DOHH2 (cell line): Measurements from ENCODE around the gene PNP.
"Not testable (repeated sequence)": the region's sequence is repeated elsewhere in the genome, so short reads cannot be mapped to it uniquely, and the experiment has no call there.

ENCODE experiments used
- H3F3A ChIP-seq: fragments of 200-600 bp; sonication (generic), shearing (Covaris generic); 2 replicates; pipeline ENCODE4 v1.6.0; 2016; ENCODE audit warnings: antibody characterized with exemption, mild to moderate bottlenecking; ENCODE audit not compliant: control insufficient read depth, insufficient read depth
- H3K27ac ChIP-seq: fragments of 200-600 bp; sonication (generic); 2 replicates; pipeline ENCODE4 v1.5.1; 2014; ENCODE audit warnings: low read depth, mild to moderate bottlenecking, low read length, moderate library complexity
- H3K27me3 ChIP-seq: fragments of 200-600 bp; sonication (generic); 2 replicates; pipeline ENCODE4 v1.6.1; 2014; ENCODE audit warnings: mild to moderate bottlenecking, low read length, mixed read lengths; ENCODE audit not compliant: control insufficient read depth
- H3K36me3 ChIP-seq: fragments of 200-600 bp; sonication (generic); 2 replicates; pipeline ENCODE4 v1.6.1; 2014; ENCODE audit warnings: mild to moderate bottlenecking, low read length, moderate library complexity, mixed read lengths; ENCODE audit not compliant: control insufficient read depth
- H3K4me1 ChIP-seq: fragments of 200-600 bp; sonication (generic); 2 replicates; pipeline ENCODE4 v1.6.1; 2014; ENCODE audit warnings: mild to moderate bottlenecking, low read length, mixed read lengths; ENCODE audit not compliant: control insufficient read depth
- H3K4me2 ChIP-seq: fragments of 200-600 bp; sonication (generic); 2 replicates; pipeline ENCODE4 v1.6.0; 2014; ENCODE audit warnings: mild to moderate bottlenecking, low read length, moderate library complexity
- H3K4me3 ChIP-seq: fragments of 200-600 bp; sonication (generic); 2 replicates; pipeline ENCODE4 v1.5.1; 2014; ENCODE audit warnings: mild to moderate bottlenecking, low read length, mixed read lengths
- H3K79me2 ChIP-seq: fragments of 200-600 bp; sonication (generic); 2 replicates; pipeline ENCODE4 v1.6.1; 2014; ENCODE audit warnings: mild to moderate bottlenecking, low read length, mixed read lengths; ENCODE audit not compliant: control insufficient read depth
- H3K9me2 ChIP-seq: fragments of 200-600 bp; sonication (generic); replicated peaks from 2 replicates; pipeline ENCODE4 v1.6.1; 2014; ENCODE audit warnings: mild to moderate bottlenecking, low read length, mixed read lengths; ENCODE audit not compliant: control insufficient read depth
- H3K9me3 ChIP-seq: fragments of 200-600 bp; sonication (generic); 2 replicates; pipeline ENCODE4 v1.6.1; 2014; ENCODE audit warnings: antibody characterized with exemption, low read length, mixed read lengths; ENCODE audit not compliant: control insufficient read depth, insufficient read depth
- H4K20me1 ChIP-seq: fragments of 200-600 bp; sonication (generic); 2 replicates; pipeline ENCODE4 v1.6.0; 2014; ENCODE audit warnings: low read depth, mild to moderate bottlenecking, antibody characterized with exemption, low read length, moderate library complexity; ENCODE audit not compliant: control insufficient read depth, insufficient read depth
- CTCF ChIP-seq: fragments of 200-600 bp; sonication (generic); IDR thresholded peaks from one replicate; pipeline ENCODE4 v1.5.1; 2014; ENCODE audit warnings: antibody characterized with exemption, mild to moderate bottlenecking, low read depth, low read length; ENCODE audit not compliant: poor library complexity, severe bottlenecking
- EZH2phosphoT487 ChIP-seq: fragments of 200-600 bp; sonication (generic); IDR thresholded peaks from 2 replicates; pipeline ENCODE4 v1.6.1; 2017; ENCODE audit warnings: borderline replicate concordance, mild to moderate bottlenecking, antibody characterized with exemption, low read length, moderate library complexity, mixed read lengths

Gene PNP

GRCh38 chr14:20440465-20440864 is 28.7 kb upstream of the PNP start:
- no peak overlapping the region for H3K4me2 ChIP-seq
- no peak for TF ChIP-seq CTCF
- no peak for TF ChIP-seq EZH2phosphoT487
- no peaks in the 10 kb centered on the region for H3K27me3 ChIP-seq
- peaks cover 27% of the 10 kb centered on the region for H3K4me1 ChIP-seq
- H4K20me1 ChIP-seq = no peaks in the 10 kb centered on the region
- peaks cover 7% of the 10 kb centered on the region; the same call in 1 of the 2 replicates for H3F3A ChIP-seq
- no peak overlapping the region for H3K4me3 ChIP-seq
- no peak overlapping the region for H3K27ac ChIP-seq
- no peaks in the 10 kb centered on the region for H3K9me3 ChIP-seq
- no peaks in the 10 kb centered on the region for H3K79me2 ChIP-seq
- no peaks in the 10 kb centered on the region for H3K9me2 ChIP-seq
- H3K36me3 ChIP-seq = peaks cover 9% of the 10 kb centered on the region

- no peaks in the 10 kb centered on the region for H4K20me1 ChIP-seq
- H3K36me3 ChIP-seq = peaks cover 13% of the 10 kb centered on the region
- H3K27me3 ChIP-seq = no peaks in the 10 kb centered on the region
- H3K4me1 ChIP-seq = peaks cover 31% of the 10 kb centered on the region
- no peak overlapping the region for H3K27ac ChIP-seq
- no peak overlapping the region for H3K4me2 ChIP-seq
- no peak overlapping the region for H3K4me3 ChIP-seq
- TF ChIP-seq CTCF (no peak), EZH2phosphoT487 (no peak)
- peaks cover 7% of the 10 kb centered on the region; the same call in 1 of the 2 replicates for H3F3A ChIP-seq
- no peaks in the 10 kb centered on the region for H3K9me2 ChIP-seq
- no peaks in the 10 kb centered on the region for H3K79me2 ChIP-seq
- no peaks in the 10 kb centered on the region for H3K9me3 ChIP-seq
Observed at GRCh38 chr14:20440882-20441281, 28.3 kb upstream of the PNP start.

GRCh38 chr14:20441461-20441860 is 27.7 kb upstream of the PNP start:
- H4K20me1 ChIP-seq = no peaks in the 10 kb centered on the region
- H3K4me3 ChIP-seq = no peak overlapping the region
- H3K9me3 ChIP-seq = no peaks in the 10 kb centered on the region
- no peaks in the 10 kb centered on the region for H3K27me3 ChIP-seq
- H3K4me2 ChIP-seq = no peak overlapping the region
- H3K79me2 ChIP-seq = no peaks in the 10 kb centered on the region
- peaks cover 32% of the 10 kb centered on the region for H3K4me1 ChIP-seq
- peaks cover 7% of the 10 kb centered on the region; the same call in 1 of the 2 replicates for H3F3A ChIP-seq
- H3K36me3 ChIP-seq = peaks cover 19% of the 10 kb centered on the region
- no peak overlapping the region for H3K27ac ChIP-seq
- H3K9me2 ChIP-seq = no peaks in the 10 kb centered on the region
- TF ChIP-seq CTCF = no peak
- TF ChIP-seq EZH2phosphoT487 = no peak

- H3K27ac ChIP-seq = not testable (repeated sequence)
- H3K4me1 ChIP-seq = peaks cover 22% of the 10 kb centered on the region
Observed at GRCh38 chr14:20443650-20444049, 25.6 kb upstream of the PNP start.

More at GRCh38 chr14:20443650-20444049, 25.6 kb upstream of the PNP start:
- peaks cover 40% of the 10 kb centered on the region for H3K36me3 ChIP-seq
- not testable (repeated sequence) for H3K4me2 ChIP-seq, H3K9me3 ChIP-seq, H4K20me1 ChIP-seq, H3K9me2 ChIP-seq, H3F3A ChIP-seq, H3K4me3 ChIP-seq, H3K27me3 ChIP-seq, H3K79me2 ChIP-seq
